ENCODE data around the gene SHROOM1. TPM values are rescaled to one million over a fixed set of nuclear protein-coding genes. Genes with fewer than 3 reads are reported as not detected.

The SHROOM1 gene
- total RNA-seq, 4 donors from 2014 or later, result 2.7 to 10.7 (median 3.7) TPM

GRCh38 chr5:132821791-132822190 is 8.7 kb downstream of the SHROOM1 start:
- H3K4me1 ChIP-seq, result peaks cover 12 to 40% (median 12%) of the 10 kb centered on the region in 3 donors
- DNase-seq, result no peak
- TF ChIP-seq CTCF (IDR thresholded peaks at IDR 0.05) (no peak), POLR2A (IDR thresholded peaks at IDR 0.05) (no peak)
- intact Hi-C loops (cut with DNase I), result no loop called here
- H3K4me3 ChIP-seq, result no peak overlapping the region
- H3K9me3 ChIP-seq, result no peaks in the 10 kb centered on the region
- 89% methylated on average over 1 of the region's 1 CpG; no CpG with 5 or more reads in 1 of the 2 donors for WGBS, 2 donors
- no peak overlapping the region for H3K27ac ChIP-seq
- peaks cover 0 to 18% (median 0%) of the 10 kb centered on the region in 3 donors for H3K36me3 ChIP-seq
- H3K27me3 ChIP-seq, result peaks cover 0 to 51% (median 0%) of the 10 kb centered on the region in 4 donors

- Histone ChIP-seq H3K36me3 (peaks cover 0 to 18% (median 0%) of the 10 kb centered on the region in 3 donors), H3K4me3 (no peak overlapping the region), H3K4me1 (peaks cover 12 to 36% (median 12%) of the 10 kb centered on the region in 3 donors), H3K27ac (no peak overlapping the region), H3K9me3 (no peaks in the 10 kb centered on the region), H3K27me3 (peaks cover 0 to 46% (median 0%) of the 10 kb centered on the region in 4 donors)
- intact Hi-C loops (cut with DNase I), result no loop called here
- DNase-seq, result no peak
- TF ChIP-seq CTCF (IDR thresholded peaks at IDR 0.05), result no peak
- TF ChIP-seq POLR2A (IDR thresholded peaks at IDR 0.05), result no peak
- WGBS, 2 donors, result 90 to 100% methylated on average over 1 to 2 of the region's 3 CpGs
Observed at GRCh38 chr5:132821350-132821749, 9.1 kb downstream of the SHROOM1 start.

- no peaks in the 10 kb centered on the region for H3K9me3 ChIP-seq
- TF ChIP-seq POLR2A (IDR thresholded peaks at IDR 0.05) (no peak), CTCF (IDR thresholded peaks at IDR 0.05) (peak; percentile 76 to 96 (median 94))
- H3K27me3 ChIP-seq, result peaks cover 0 to 35% (median 0%) of the 10 kb centered on the region in 4 donors
- peak; percentile 35 for DNase-seq
- H3K4me3 ChIP-seq, result no peak overlapping the region
- intact Hi-C loops (cut with DNase I), result no loop called here
- H3K4me1 ChIP-seq, result peaks cover 6 to 25% (median 12%) of the 10 kb centered on the region in 3 donors
- H3K36me3 ChIP-seq, result peaks cover 0 to 10% (median 0%) of the 10 kb centered on the region in 3 donors
- 22 to 32% methylated on average over 9 to 15 of the region's 15 CpGs for WGBS, 2 donors
- no peak overlapping the region for H3K27ac ChIP-seq
Observed at GRCh38 chr5:132820162-132820754, 10.2 kb downstream of the SHROOM1 start.

GRCh38 chr5:132819468-132819867 is 11.0 kb downstream of the SHROOM1 start:
- no peak for TF ChIP-seq POLR2A (IDR thresholded peaks at IDR 0.05)
- no peak for TF ChIP-seq CTCF (IDR thresholded peaks at IDR 0.05)
- peak overlapping the region in 2 of 4 donors; percentile 8 to 31 for H3K4me3 ChIP-seq
- H3K4me1 ChIP-seq, result peaks cover 7 to 25% (median 12%) of the 10 kb centered on the region in 3 donors
- peaks cover 0 to 33% (median 0%) of the 10 kb centered on the region in 4 donors for H3K27me3 ChIP-seq
- WGBS, 2 donors, result 24 to 36% methylated on average over 5 to 23 of the region's 26 CpGs
- no peaks in the 10 kb centered on the region for H3K9me3 ChIP-seq
- H3K27ac ChIP-seq, result no peak overlapping the region
- intact Hi-C loops (cut with DNase I), result loop anchor here (10.0 kb wide), 1 partner anchor 295 kb away; no protein-coding TSS in a partner anchor
- DNase-seq, result no peak
- peaks cover 0 to 3% (median 0%) of the 10 kb centered on the region in 3 donors for H3K36me3 ChIP-seq

GRCh38 chr5:132817011-132817410 is 13.4 kb downstream of the SHROOM1 start:
- WGBS, 2 donors, result 54 to 61% methylated on average over 1 of the region's 1 CpG
- H3K36me3 ChIP-seq, result no peaks in the 10 kb centered on the region
- no peak for DNase-seq
- H3K9me3 ChIP-seq, result no peaks in the 10 kb centered on the region
- peaks cover 0 to 43% (median 10%) of the 10 kb centered on the region in 4 donors for H3K27me3 ChIP-seq
- H3K4me3 ChIP-seq, result no peak overlapping the region
- H3K4me1 ChIP-seq, result peaks cover 15 to 31% (median 18%) of the 10 kb centered on the region in 3 donors
- H3K27ac ChIP-seq, result no peak overlapping the region
- intact Hi-C loops (cut with DNase I), result loop anchor here (10.0 kb wide), 1 partner anchor 292 kb away; no protein-coding TSS in a partner anchor
- no peak for TF ChIP-seq POLR2A (IDR thresholded peaks at IDR 0.05)
- TF ChIP-seq CTCF (IDR thresholded peaks at IDR 0.05), result no peak

Measured in esophagus squamous epithelium (tissue), 5 donors.